HCT116 (cell line): ENCODE results near the gene PXT1. TPM values are rescaled to one million over a fixed set of nuclear protein-coding genes. Genes with fewer than 3 reads are reported as not detected.

Experiments
- ATAC-seq: fragments of 200-7000 bp; cut with Tn5 transposase; 2 replicates; pipeline ENCODE4 v1.9.1; 2020; ENCODE audit warnings: mild to moderate bottlenecking, moderate library complexity
- BruUV-seq: library from RNA; stranded (reverse); fragments of 400-500 nt; replicated peaks from 2 replicates; lab custom pipeline; 2021; lab: Mats Ljungman, UMichigan
- CTCF ChIA-PET: fragments of 300-600 bp; sonication (Branson Sonifier 250); formaldehyde crosslinking; loops from one replicate; lab custom pipeline; 2021; ENCODE audit warnings: antibody characterized with exemption; lab: Charles Lee
- POLR2A ChIA-PET: fragments of 300-600, 350-600 bp; sonication (Branson Sonifier 250); formaldehyde crosslinking; loops from one replicate; lab custom pipeline; 2021; ENCODE audit warnings: antibody characterized with exemption; lab: Charles Lee
- RAD21 ChIA-PET, 2 experiments: fragments of 300-600 bp; sonication (Branson Sonifier 250); formaldehyde crosslinking; loops; one replicate each; lab custom pipeline; 2023; ENCODE audit warnings: low total read pairs in 2 of 2; ENCODE audit not compliant: uncharacterized antibody in 2 of 2, unreplicated experiment in 2 of 2, low non-redundant PET in 1 of 2; lab: Charles Lee
- DNase-seq: peaks from one replicate; pipeline ENCODE4 v3.0.0-alpha.2; 2010; ENCODE audit warnings: low read depth, low spot score
- H2AFZ ChIP-seq: fragments of 200-600 bp; shearing (Covaris generic), sonication (generic); 2 replicates; pipeline ENCODE4 v1.6.1; 2017; ENCODE audit warnings: low read depth, mixed run types, mixed read lengths, antibody characterized with exemption, low read length; ENCODE audit not compliant: poor library complexity, severe bottlenecking
- H3K27ac ChIP-seq: 2 replicates; pipeline ENCODE4 v1.5.1; 2012; ENCODE audit warnings: low read depth, low read length
- H3K27me3 ChIP-seq: fragments of 200-600 bp; sonication (generic); 2 replicates; pipeline ENCODE4 v1.6.1; 2016; ENCODE audit warnings: mixed run types, low read length, mixed read lengths; ENCODE audit not compliant: insufficient read depth
- H3K36me3 ChIP-seq, 2 experiments: fragments of 200-500 bp in 1 of 2; fragments of 200-600 bp in 1 of 2; sonication (Bioruptor generic) in 1 of 2; sonication (generic) in 1 of 2; 2 replicates each; pipeline versions ENCODE4 v1.5.1 to v1.6.1; 2014 to 2016; ENCODE audit warnings: low read length in 2 of 2, inconsistent platforms in 1 of 2, mixed read lengths in 1 of 2, mixed run types in 1 of 2; ENCODE audit not compliant: insufficient read depth in 2 of 2, control insufficient read depth in 1 of 2
- H3K4me1 ChIP-seq, 2 experiments: fragments of 200-600 bp in 1 of 2; sonication (generic) in 1 of 2; 2 replicates each; pipeline versions ENCODE4 v1.5.1 to v1.6.1; 2012 to 2017; ENCODE audit warnings: low read length in 2 of 2, inconsistent platforms in 1 of 2, mild to moderate bottlenecking in 1 of 2, mixed read lengths in 1 of 2, mixed run types in 1 of 2, moderate library complexity in 1 of 2; ENCODE audit not compliant: insufficient read depth in 2 of 2, control insufficient read depth in 1 of 2
- H3K4me2 ChIP-seq: fragments of 200-600 bp; sonication (generic); 2 replicates; pipeline ENCODE4 v1.6.1; 2017; ENCODE audit warnings: mixed run types, low read length, mixed read lengths
- H3K4me3 ChIP-seq, 2 experiments: fragments of 200-600 bp in 1 of 2; sonication (generic) in 1 of 2; replicated peaks in 1 of 2; 2 replicates each; pipeline ENCODE4 v1.5.1; 2011 to 2016; ENCODE audit warnings: low read length in 2 of 2, control low read depth in 1 of 2, low read depth in 1 of 2, mild to moderate bottlenecking in 1 of 2, mixed read lengths in 1 of 2, mixed run types in 1 of 2
- H3K79me2 ChIP-seq: fragments of 200-600 bp; sonication (generic); 2 replicates; pipeline ENCODE4 v1.6.1; 2017; ENCODE audit warnings: mild to moderate bottlenecking, mixed run types, low read length, moderate library complexity, mixed read lengths; ENCODE audit not compliant: insufficient read depth
- H3K9ac ChIP-seq: fragments of 200-600 bp; sonication (generic); 2 replicates; pipeline ENCODE4 v1.6.1; 2016; ENCODE audit warnings: low read length, mixed read lengths
- H3K9me2 ChIP-seq: fragments of 200-600 bp; sonication (generic), shearing (Covaris generic); 2 replicates; pipeline ENCODE4 v1.6.1; 2017; ENCODE audit warnings: mixed run types, mild to moderate bottlenecking, moderate library complexity; ENCODE audit not compliant: insufficient read depth
- H3K9me3 ChIP-seq, 2 experiments: fragments of 200-500 bp in 1 of 2; fragments of 200-600 bp in 1 of 2; sonication (Bioruptor generic) in 1 of 2; sonication (generic) in 1 of 2; 2 replicates each; pipeline ENCODE4 v1.6.1; 2014 to 2017; ENCODE audit warnings: low read length in 2 of 2, mixed read lengths in 2 of 2, inconsistent platforms in 1 of 2, low read depth in 1 of 2, mild to moderate bottlenecking in 1 of 2, mixed run types in 1 of 2, moderate library complexity in 1 of 2; ENCODE audit not compliant: control insufficient read depth in 1 of 2, insufficient read depth in 1 of 2
- H4K20me1 ChIP-seq: fragments of 200-600 bp; sonication (generic), shearing (Covaris generic); 2 replicates; pipeline ENCODE4 v1.6.1; 2017; ENCODE audit warnings: mixed run types, mild to moderate bottlenecking, moderate library complexity; ENCODE audit not compliant: insufficient read depth
- ATF3 ChIP-seq: IDR thresholded peaks from 2 replicates; pipeline ENCODE4 v1.6.1; 2012
- CBX3 ChIP-seq: IDR thresholded peaks from 2 replicates; pipeline ENCODE4 v1.6.1; 2012; ENCODE audit warnings: low read depth
- CEBPB ChIP-seq: IDR thresholded peaks from 2 replicates; pipeline ENCODE4 v1.6.1; 2012; ENCODE audit warnings: low read depth
- CTCF ChIP-seq, 3 experiments: fragments of 200-600 bp in 1 of 3; sonication (generic) in 1 of 3; IDR thresholded peaks in 2 of 3; conservative IDR thresholded peaks in 1 of 3; 2 replicates each; pipeline ENCODE4 v1.5.1; 2012 to 2017; ENCODE audit warnings: low read depth in 2 of 3, low read length in 2 of 3, antibody characterized with exemption in 1 of 3, borderline replicate concordance in 1 of 3, control low read depth in 1 of 3, mild to moderate bottlenecking in 1 of 3, mixed read lengths in 1 of 3, mixed run types in 1 of 3, moderate library complexity in 1 of 3; ENCODE audit not compliant: insufficient read depth in 1 of 3
- EGR1 ChIP-seq: IDR thresholded peaks from 2 replicates; pipeline ENCODE4 v1.6.1; 2012; ENCODE audit warnings: low read depth
- EZH2 ChIP-seq: fragments of 200-600 bp; sonication (generic); IDR thresholded peaks from 2 replicates; pipeline ENCODE4 v1.6.1; 2017; ENCODE audit warnings: antibody characterized with exemption, mixed run types
- EZH2phosphoT487 ChIP-seq: fragments of 200-600 bp; IDR thresholded peaks from 2 replicates; pipeline ENCODE4 v1.6.1; 2018; ENCODE audit warnings: antibody characterized with exemption, borderline replicate concordance
- FOSL1 ChIP-seq: IDR thresholded peaks from 2 replicates; pipeline ENCODE4 v1.6.1; 2012; ENCODE audit warnings: low read depth
- JUND ChIP-seq: IDR thresholded peaks from 2 replicates; pipeline ENCODE4 v1.6.1; 2012
- POLR2AphosphoS5 ChIP-seq: IDR thresholded peaks from 2 replicates; pipeline ENCODE4 v1.6.1; 2011; ENCODE audit warnings: mild to moderate bottlenecking, low read depth, low read length, moderate library complexity
- REST ChIP-seq: IDR thresholded peaks from 2 replicates; pipeline ENCODE4 v1.6.1; 2012; ENCODE audit warnings: low read depth
- SIN3A ChIP-seq: IDR thresholded peaks from 2 replicates; pipeline ENCODE4 v1.6.1; 2012; ENCODE audit warnings: low read depth
- SP1 ChIP-seq: IDR thresholded peaks from 2 replicates; pipeline ENCODE4 v1.6.1; 2012; ENCODE audit warnings: low read depth
- SRF ChIP-seq: IDR thresholded peaks from 2 replicates; pipeline ENCODE4 v1.6.1; 2012; ENCODE audit warnings: low read depth
- TCF7L2 ChIP-seq: IDR thresholded peaks from 2 replicates; pipeline ENCODE4 v1.7.0; 2011; ENCODE audit warnings: borderline replicate concordance, inconsistent platforms; ENCODE audit not compliant: insufficient read depth, insufficient read length; ENCODE audit errors: extremely low read depth
- YY1 ChIP-seq: IDR thresholded peaks from 2 replicates; pipeline ENCODE4 v1.6.1; 2011; ENCODE audit warnings: low read length, low read depth, moderate library complexity, mild to moderate bottlenecking; ENCODE audit not compliant: insufficient replicate concordance; ENCODE audit errors: extremely low read depth
- ZBTB33 ChIP-seq: IDR thresholded peaks from 2 replicates; pipeline ENCODE4 v1.6.1; 2011; ENCODE audit warnings: mild to moderate bottlenecking, low read length, moderate library complexity; ENCODE audit not compliant: insufficient replicate concordance; ENCODE audit errors: extremely low read depth
- ZFX ChIP-seq: fragments of 450-650 bp; IDR thresholded peaks from 2 replicates; pipeline ENCODE4 v1.6.1; 2017
- ZNF274 ChIP-seq: fragments of 200-500 bp; sonication (Bioruptor generic); IDR thresholded peaks from 2 replicates; pipeline ENCODE4 v1.6.1; 2014; ENCODE audit warnings: mild to moderate bottlenecking, low read depth, low read length, inconsistent platforms
- intact Hi-C: fragments of 100-400 bp; cut with micrococcal nuclease; formaldehyde crosslinking; loops from 2 replicates; pipeline ENCODE4 v1.10.0; 2022
- total RNA-seq: library from RNA; stranded (reverse); gene quantifications from one replicate; pipeline ENCODE4 v1.2.1, GENCODE V29; 2021; ENCODE audit not compliant: unreplicated experiment

PXT1 gene
- total RNA-seq, 1 experiment from 2014 or later: 0.17 TPM

GRCh38 chr6:36381502-36382389 lies 60.9 kb downstream of the PXT1 start:
- H3K27me3 ChIP-seq: no peaks in the 10 kb centered on the region
- no TSS peak for BruUV-seq
- intact Hi-C loops: no loop called here
- DNase-seq (no peak), ATAC-seq (no peak)
- H4K20me1 ChIP-seq: no peaks in the 10 kb centered on the region
- no peaks in the 10 kb centered on the region for H3K9me3 ChIP-seq
- no peaks in the 10 kb centered on the region for H3K79me2 ChIP-seq
- H3K27ac ChIP-seq: no peak overlapping the region
- H3K4me2 ChIP-seq: no peak overlapping the region
- H3K4me3 ChIP-seq: no peak overlapping the region
- RAD21 ChIA-PET: no interaction called here
- CTCF ChIA-PET: no interaction called here
- POLR2A ChIA-PET: no interaction called here
- H3K4me1 ChIP-seq: peaks cover 0 to 5% of the 10 kb centered on the region in 2 experiments; a peak in 2 of 4 replicates
- no peaks in the 10 kb centered on the region for H3K9me2 ChIP-seq
- H3K9ac ChIP-seq: no peak overlapping the region
- no peak overlapping the region for H2AFZ ChIP-seq
- no peaks in the 10 kb centered on the region for H3K36me3 ChIP-seq
- TF ChIP-seq SRF: no peak
- TF ChIP-seq POLR2AphosphoS5: no peak
- TF ChIP-seq CBX3: no peak
- TF ChIP-seq CEBPB: no peak
- TF ChIP-seq ZFX: no peak
- no peak for TF ChIP-seq EZH2
- TF ChIP-seq JUND: no peak
- no peak for TF ChIP-seq EZH2phosphoT487
- TF ChIP-seq CTCF (IDR thresholded peaks at IDR 0.05 in 2 of 3, conservative IDR thresholded peaks at IDR 0.05 in 1 of 3; ENCODE audit: borderline replicate concordance in 1 of 3, insufficient read depth in 1 of 3, low read depth in 2 of 3, low read length in 2 of 3): no peak
- TF ChIP-seq SIN3A: no peak
- TF ChIP-seq REST: no peak
- no peak for TF ChIP-seq TCF7L2
- no peak for TF ChIP-seq EGR1
- no peak for TF ChIP-seq ZNF274
- TF ChIP-seq SP1: no peak
- TF ChIP-seq YY1: no peak
- TF ChIP-seq ZBTB33: no peak
- TF ChIP-seq FOSL1: no peak
- TF ChIP-seq ATF3: no peak
